CD4-positive, alpha-beta T cell (primary cell): Measurements from ENCODE around the gene PTPN7. TPM values are rescaled to one million over a fixed set of nuclear protein-coding genes. Genes with fewer than 3 reads are reported as not detected.

Experiments
- ATAC-seq: fragments of 200-7000 bp; cut with Tn5 transposase; one replicate; pipeline ENCODE4 v1.10.0; 2022; ENCODE audit warnings: mild to moderate bottlenecking; ENCODE audit not compliant: poor library complexity
- CTCF ChIA-PET: fragments of 350-600 bp; sonication (Branson Sonifier 250); formaldehyde crosslinking; loops from one replicate; lab custom pipeline; 2021; ENCODE audit warnings: antibody characterized with exemption, inconsistent platforms; lab: Charles Lee
- POLR2A ChIA-PET: fragments of 350-600 bp; sonication (Branson Sonifier 250); formaldehyde crosslinking; loops from one replicate; lab custom pipeline; 2021; ENCODE audit warnings: antibody characterized with exemption, inconsistent platforms; lab: Charles Lee
- DNase-seq, 14 experiments: peaks; one replicate each; pipeline ENCODE4 v3.0.0-alpha.2; 2013 to 2020; ENCODE audit warnings: mixed read lengths in 2 of 14
- H3K27ac ChIP-seq, 2 donors: one replicate each; pipeline versions ENCODE4 v1.5.1 to v1.7.0; 2013; ENCODE audit warnings: low read length in 2 of 2, low read depth in 1 of 2, mild to moderate bottlenecking in 1 of 2
- H3K27me3 ChIP-seq, 2 experiments: 1 replicate in 1 of 2; 2 replicates in 1 of 2; pipeline versions ENCODE4 v1.6.1 to v1.7.0; 2013; ENCODE audit warnings: low read length in 2 of 2, control low read depth in 1 of 2, mild to moderate bottlenecking in 1 of 2, moderate library complexity in 1 of 2; ENCODE audit not compliant: insufficient read depth in 2 of 2, control insufficient read depth in 1 of 2
- H3K36me3 ChIP-seq: one replicate; pipeline ENCODE4 v1.6.1; 2013; ENCODE audit warnings: low read length, control low read depth; ENCODE audit not compliant: insufficient read depth
- H3K4me1 ChIP-seq: one replicate; pipeline ENCODE4 v1.6.1; 2013; ENCODE audit warnings: low read length, control low read depth; ENCODE audit not compliant: insufficient read depth
- H3K4me3 ChIP-seq: one replicate; pipeline ENCODE4 v1.5.1; 2013; ENCODE audit warnings: mild to moderate bottlenecking, low read length, moderate library complexity
- H3K9me3 ChIP-seq, 2 experiments: 1 replicate in 1 of 2; 2 replicates in 1 of 2; pipeline versions ENCODE4 v1.6.1 to v1.7.0; 2013; ENCODE audit warnings: low read length in 2 of 2, mild to moderate bottlenecking in 2 of 2, control low read depth in 1 of 2, moderate library complexity in 1 of 2; ENCODE audit not compliant: control insufficient read depth in 1 of 2, insufficient read depth in 1 of 2
- H3K27ac Mint-ChIP-seq: one replicate; pipeline ENCODE4 v1.8.0; 2020; ENCODE audit warnings: mixed read lengths
- H3K27me3 Mint-ChIP-seq: one replicate; pipeline ENCODE4 v1.8.0; 2021; ENCODE audit warnings: mixed read lengths
- H3K36me3 Mint-ChIP-seq: one replicate; pipeline ENCODE4 v1.8.0; 2021; ENCODE audit warnings: low read depth, mixed read lengths
- H3K4me1 Mint-ChIP-seq: one replicate; pipeline ENCODE4 v1.8.0; 2021; ENCODE audit warnings: low read depth, mixed read lengths
- H3K4me3 Mint-ChIP-seq: one replicate; pipeline ENCODE4 v1.8.0; 2020; ENCODE audit warnings: mild to moderate bottlenecking, mixed read lengths
- H3K9me3 Mint-ChIP-seq: one replicate; pipeline ENCODE4 v1.8.0; 2020; ENCODE audit warnings: mixed read lengths
- CTCF ChIP-seq: fragments of 200-600 bp; IDR thresholded peaks from one replicate; pipeline ENCODE4 v1.8.0; 2022; ENCODE audit warnings: antibody characterized with exemption, mild to moderate bottlenecking
- intact Hi-C, 2 experiments: fragments of 100-400 bp; cut with DNase I in 1 of 2; cut with micrococcal nuclease in 1 of 2; formaldehyde crosslinking; loops; one replicate each; pipeline versions ENCODE4 v1.15.1 to v1.9.0; 2023 to 2025; cut with DNase I, micrococcal nuclease
- polyA plus RNA-seq, 2 donors: library from polyadenylated mRNA; unstranded; fragments of 120-200 nt; gene quantifications; one replicate each; pipeline ENCODE4 v1.2.1, GENCODE V29; 2013
- total RNA-seq, 174 experiments: library from RNA in 2 of 174; stranded (reverse) in 2 of 174; gene quantifications; one replicate each; pipeline ENCODE4 v1.2.3 and lab custom pipeline; 2021 to 2026

PTPN7 gene
- total RNA-seq: 100 to 1,000 TPM; 144 to 145 TPM
- 64.5 TPM for polyA plus RNA-seq (2013, experiment 1 of 2)
- 76.5 TPM for polyA plus RNA-seq (2013, experiment 2 of 2)
- 62.9 to 694 (median 146) reads per million in 172 experiments for total RNA-seq (lab: John Stamatoyannopoulos, UW)

GRCh38 chr1:202160377-202160940 is at the start of gene PTPN7:
Gene PTPN7 (minus strand): TSS chr1:202160602. CDS start chr1:202159402, 1,200 bp downstream.
- peaks cover 45% of the 10 kb centered on the region for H3K36me3 Mint-ChIP-seq
- Histone ChIP-seq H3K27me3 (no peaks in the 10 kb centered on the region), H3K9me3 (no peaks in the 10 kb centered on the region), H3K4me3 (peak within 1 kb of the TSS; percentile 89), H3K27ac (peak within 1 kb of the TSS; percentile 94 to 97), H3K4me1 (peaks cover 98% of the 10 kb centered on the region), H3K36me3 (peaks cover 29% of the 10 kb centered on the region)
- TF ChIP-seq CTCF: peak; percentile 76
- ATAC-seq (peak; percentile 68), DNase-seq (peak; percentile 67 to 89 (median 78))
- CTCF ChIA-PET: interaction anchor here (0.9 to 3.2 kb wide), 10 partner anchors 10 to 188 kb away, joined by 3 to 8 read pairs (median 6); partner anchors contain the start of genes ARL8A, LGR6 and PPP1R12B
- peaks cover 92% of the 10 kb centered on the region for H3K4me1 Mint-ChIP-seq
- H3K4me3 Mint-ChIP-seq: peak within 1 kb of the TSS; percentile 99
- intact Hi-C loops: no loop called here
- POLR2A ChIA-PET: interaction anchor here (1.0 to 4.9 kb wide), 7 partner anchors 9 to 188 kb away, joined by 3 to 66 read pairs (median 5); partner anchors contain the start of genes ARL8A, PPP1R12B and UBE2T
- H3K9me3 Mint-ChIP-seq: no peaks in the 10 kb centered on the region
- peak within 1 kb of the TSS; percentile 99 for H3K27ac Mint-ChIP-seq
- H3K27me3 Mint-ChIP-seq: no peaks in the 10 kb centered on the region

GRCh38 chr1:202208351-202208857 is 48.0 kb upstream of the PTPN7 start:
- Mint-ChIP-seq H3K4me1 (no peaks in the 10 kb centered on the region), H3K36me3 (no peaks in the 10 kb centered on the region), H3K27ac (no peak overlapping the region), H3K9me3 (no peaks in the 10 kb centered on the region), H3K4me3 (no peak overlapping the region), H3K27me3 (peaks cover 32% of the 10 kb centered on the region)
- Histone ChIP-seq H3K27me3 (peaks cover 18 to 30% of the 10 kb centered on the region in 2 experiments), H3K4me3 (no peak overlapping the region), H3K36me3 (no peaks in the 10 kb centered on the region), H3K4me1 (peaks cover 3% of the 10 kb centered on the region), H3K27ac (no peak overlapping the region), H3K9me3 (no peaks in the 10 kb centered on the region)
- intact Hi-C loops: no loop called here
- ChIA-PET POLR2A (no interaction called here), CTCF (no interaction called here)
- no peak for TF ChIP-seq CTCF
- no peak for DNase-seq
- no peak for ATAC-seq

- Histone ChIP-seq H3K36me3 (no peaks in the 10 kb centered on the region), H3K27me3 (peaks cover 9 to 19% of the 10 kb centered on the region in 2 experiments), H3K4me1 (peaks cover 7% of the 10 kb centered on the region), H3K27ac (no peak overlapping the region), H3K4me3 (no peak overlapping the region), H3K9me3 (no peaks in the 10 kb centered on the region)
- H3K4me3 Mint-ChIP-seq: no peak overlapping the region
- DNase-seq (no peak), ATAC-seq (no peak)
- TF ChIP-seq CTCF: no peak
- peaks cover 21% of the 10 kb centered on the region for H3K27me3 Mint-ChIP-seq
- no peaks in the 10 kb centered on the region for H3K4me1 Mint-ChIP-seq
- H3K27ac Mint-ChIP-seq: no peak overlapping the region
- H3K36me3 Mint-ChIP-seq: no peaks in the 10 kb centered on the region
- CTCF ChIA-PET: no interaction called here
- no peaks in the 10 kb centered on the region for H3K9me3 Mint-ChIP-seq
- intact Hi-C loops: no loop called here
- POLR2A ChIA-PET: no interaction called here
These were observed 46.9 kb upstream of the PTPN7 start for GRCh38 chr1:202207292-202207691.
